Measurements from ENCODE around the gene ARHGDIA.

The ARHGDIA gene

DNA sequence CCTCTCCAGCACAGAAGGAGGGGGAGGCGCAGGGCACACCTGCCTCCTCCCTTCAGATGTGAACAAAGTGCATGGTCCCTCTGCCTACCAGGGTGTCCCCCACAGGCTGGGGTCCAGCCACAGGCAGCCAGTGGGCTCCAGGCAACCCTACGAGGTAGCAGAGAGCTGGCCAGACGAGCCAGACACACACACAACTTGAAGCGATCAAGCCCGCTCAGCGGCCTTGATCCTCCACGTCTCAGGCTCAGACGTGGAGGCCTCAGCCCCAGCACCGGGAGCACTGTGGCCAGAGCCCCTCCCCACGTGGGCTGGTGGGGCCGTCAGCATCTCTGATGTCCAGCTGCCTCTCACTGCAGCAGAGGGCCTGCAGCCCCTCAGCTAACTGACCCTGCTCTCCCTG is 46.5 kb downstream of the ARHGDIA start:
- H3F3A ChIP-seq (ENCODE audit: insufficient read depth, low read length), result no peaks in the 10 kb centered on the region
- no peaks in the 10 kb centered on the region for H3K79me2 ChIP-seq (ENCODE audit: low read length)
- H3K36me3 ChIP-seq (replicated peaks; ENCODE audit: insufficient read depth, low read length), result no peaks in the 10 kb centered on the region
- H3K4me1 ChIP-seq (ENCODE audit: low read length), result no peaks in the 10 kb centered on the region
- DNase-seq, result no peak
- no peak overlapping the region for H3K27ac ChIP-seq (ENCODE audit: low read length)
- no peaks in the 10 kb centered on the region for H4K20me1 ChIP-seq (ENCODE audit: insufficient read depth, low read length)
- no peaks in the 10 kb centered on the region for H3K9me3 ChIP-seq (replicated peaks; ENCODE audit: insufficient read depth, low read length)
- TF ChIP-seq, protein P1, sequence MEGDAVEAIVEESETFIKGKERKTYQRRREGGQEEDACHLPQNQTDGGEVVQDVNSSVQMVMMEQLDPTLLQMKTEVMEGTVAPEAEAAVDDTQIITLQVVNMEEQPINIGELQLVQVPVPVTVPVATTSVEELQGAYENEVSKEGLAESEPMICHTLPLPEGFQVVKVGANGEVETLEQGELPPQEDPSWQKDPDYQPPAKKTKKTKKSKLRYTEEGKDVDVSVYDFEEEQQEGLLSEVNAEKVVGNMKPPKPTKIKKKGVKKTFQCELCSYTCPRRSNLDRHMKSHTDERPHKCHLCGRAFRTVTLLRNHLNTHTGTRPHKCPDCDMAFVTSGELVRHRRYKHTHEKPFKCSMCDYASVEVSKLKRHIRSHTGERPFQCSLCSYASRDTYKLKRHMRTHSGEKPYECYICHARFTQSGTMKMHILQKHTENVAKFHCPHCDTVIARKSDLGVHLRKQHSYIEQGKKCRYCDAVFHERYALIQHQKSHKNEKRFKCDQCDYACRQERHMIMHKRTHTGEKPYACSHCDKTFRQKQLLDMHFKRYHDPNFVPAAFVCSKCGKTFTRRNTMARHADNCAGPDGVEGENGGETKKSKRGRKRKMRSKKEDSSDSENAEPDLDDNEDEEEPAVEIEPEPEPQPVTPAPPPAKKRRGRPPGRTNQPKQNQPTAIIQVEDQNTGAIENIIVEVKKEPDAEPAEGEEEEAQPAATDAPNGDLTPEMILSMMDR (IDR thresholded peaks at IDR 0.05; ENCODE audit: low read length), result no peak
- TF ChIP-seq EZH2 (optimal IDR thresholded peaks at IDR 0.05; ENCODE audit: low read depth, low read length), result no peak
- no peak for TF ChIP-seq EZH2phosphoT487 (IDR thresholded peaks at IDR 0.05; ENCODE audit: low read length)
- H3K9ac ChIP-seq (ENCODE audit: low read length), result no peak overlapping the region
- H2AFZ ChIP-seq (ENCODE audit: low read length), result no peak overlapping the region
- no peaks in the 10 kb centered on the region for H3K27me3 ChIP-seq (replicated peaks; ENCODE audit: insufficient read depth, low read length)
- no peak overlapping the region for H3K4me3 ChIP-seq (ENCODE audit: low read length)
- H3K9me2 ChIP-seq (replicated peaks; ENCODE audit: insufficient read depth, low read length), result no peaks in the 10 kb centered on the region
- H3K4me2 ChIP-seq (ENCODE audit: low read depth, low read length), result no peak overlapping the region

DNA sequence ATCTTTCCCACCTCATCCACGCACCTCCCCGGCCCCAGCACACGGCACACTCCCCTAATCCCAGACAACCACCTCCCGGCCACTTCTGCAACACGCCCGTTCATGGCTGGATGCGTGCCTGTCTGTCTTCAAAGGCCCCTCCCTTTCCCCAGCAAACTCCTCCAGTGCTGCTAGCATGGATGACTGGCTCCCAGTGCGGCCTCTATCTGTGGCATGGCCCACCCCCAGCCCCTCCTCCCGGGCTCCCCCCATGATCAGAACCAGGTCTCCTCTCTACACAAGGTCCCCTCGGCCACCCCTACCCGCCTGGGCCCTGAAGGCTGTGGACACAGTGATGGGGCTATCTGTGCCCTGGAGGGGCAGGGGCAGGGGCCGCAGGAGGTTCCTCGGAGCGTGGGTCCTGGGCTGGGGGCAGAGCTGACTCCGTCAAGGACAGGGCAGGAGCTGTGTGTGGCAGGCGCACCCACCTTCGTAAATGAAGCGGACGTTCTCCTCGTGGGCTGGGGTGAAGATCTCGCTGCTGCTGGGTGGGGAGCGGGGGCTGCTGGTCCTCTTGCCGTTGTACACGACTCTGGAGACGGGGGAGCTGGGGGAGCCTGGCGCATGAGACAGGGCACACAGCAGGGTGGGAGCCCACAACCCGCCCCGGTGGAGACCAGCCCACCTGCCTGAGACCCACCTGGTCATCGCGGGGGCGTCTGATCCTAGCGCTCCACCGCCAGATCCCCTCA is 47.2 kb downstream of the ARHGDIA start:
- H3K9me2 ChIP-seq (replicated peaks; ENCODE audit: insufficient read depth, low read length), result no peaks in the 10 kb centered on the region
- no peaks in the 10 kb centered on the region for H3K79me2 ChIP-seq (ENCODE audit: low read length)
- H3K4me3 ChIP-seq (ENCODE audit: low read length), result no peak overlapping the region
- H3K27ac ChIP-seq (ENCODE audit: low read length), result no peak overlapping the region
- no peak overlapping the region for H2AFZ ChIP-seq (ENCODE audit: low read length)
- no peaks in the 10 kb centered on the region for H4K20me1 ChIP-seq (ENCODE audit: insufficient read depth, low read length)
- DNase-seq, result no peak
- H3K9ac ChIP-seq (ENCODE audit: low read length), result no peak overlapping the region
- no peak overlapping the region for H3K4me2 ChIP-seq (ENCODE audit: low read depth, low read length)
- H3F3A ChIP-seq (ENCODE audit: insufficient read depth, low read length), result no peaks in the 10 kb centered on the region
- no peaks in the 10 kb centered on the region for H3K4me1 ChIP-seq (ENCODE audit: low read length)
- no peaks in the 10 kb centered on the region for H3K36me3 ChIP-seq (replicated peaks; ENCODE audit: insufficient read depth, low read length)
- H3K9me3 ChIP-seq (replicated peaks; ENCODE audit: insufficient read depth, low read length), result no peaks in the 10 kb centered on the region
- TF ChIP-seq, protein P1 (IDR thresholded peaks at IDR 0.05; ENCODE audit: low read length), result no peak
- TF ChIP-seq EZH2phosphoT487 (IDR thresholded peaks at IDR 0.05; ENCODE audit: low read length) (no peak), EZH2 (optimal IDR thresholded peaks at IDR 0.05; ENCODE audit: low read depth, low read length) (no peak)
- no peaks in the 10 kb centered on the region for H3K27me3 ChIP-seq (replicated peaks; ENCODE audit: insufficient read depth, low read length)

GRCh38 chr17:81822996-81823819 is 47.9 kb downstream of the ARHGDIA start:
- Histone ChIP-seq H3K27me3 (replicated peaks; ENCODE audit: insufficient read depth, low read length) (peaks cover 2% of the 10 kb centered on the region; the same call in 1 of the 2 replicates), H3K9me3 (replicated peaks; ENCODE audit: insufficient read depth, low read length) (no peaks in the 10 kb centered on the region), H3F3A (ENCODE audit: insufficient read depth, low read length) (no peaks in the 10 kb centered on the region), H3K4me2 (ENCODE audit: low read depth, low read length) (no peak overlapping the region), H2AFZ (ENCODE audit: low read length) (no peak overlapping the region), H3K27ac (ENCODE audit: low read length) (no peak overlapping the region), H3K4me3 (ENCODE audit: low read length) (no peak overlapping the region), H3K79me2 (ENCODE audit: low read length) (no peaks in the 10 kb centered on the region), H3K4me1 (ENCODE audit: low read length) (no peaks in the 10 kb centered on the region), H3K9me2 (replicated peaks; ENCODE audit: insufficient read depth, low read length) (no peaks in the 10 kb centered on the region), H4K20me1 (ENCODE audit: insufficient read depth, low read length) (no peaks in the 10 kb centered on the region), H3K9ac (ENCODE audit: low read length) (no peak overlapping the region), H3K36me3 (replicated peaks; ENCODE audit: insufficient read depth, low read length) (no peaks in the 10 kb centered on the region)
- no peak for TF ChIP-seq EZH2 (optimal IDR thresholded peaks at IDR 0.05; ENCODE audit: low read depth, low read length)
- TF ChIP-seq EZH2phosphoT487 (IDR thresholded peaks at IDR 0.05; ENCODE audit: low read length), result no peak
- TF ChIP-seq, protein P1 (IDR thresholded peaks at IDR 0.05; ENCODE audit: low read length), result no peak
- DNase-seq, result no peak

All from MM.1S (cell line).